Measurements from ENCODE around the gene PLCH2.
"Not testable (repeated sequence)": the region's sequence is repeated elsewhere in the genome, so short reads cannot be mapped to it uniquely, and the experiment has no call there.

PLCH2 gene

GRCh38 chr1:2446394-2446793, 29.7 kb upstream of the PLCH2 start:
- intact Hi-C loops (cut with micrococcal nuclease) = no loop called here
- H3K9me3 Mint-ChIP-seq = no peaks in the 10 kb centered on the region
- no peaks in the 10 kb centered on the region for H3K4me1 Mint-ChIP-seq (ENCODE audit: low read depth)
- no peaks in the 10 kb centered on the region for H3K36me3 Mint-ChIP-seq (ENCODE audit: low read depth)
- peaks cover 44% of the 10 kb centered on the region for H3K27me3 Mint-ChIP-seq
- H3K27ac Mint-ChIP-seq = no peak overlapping the region
- H3K4me3 Mint-ChIP-seq = no peak overlapping the region

- Mint-ChIP-seq H3K4me3 (no peak overlapping the region), H3K9me3 (no peaks in the 10 kb centered on the region), H3K4me1 (ENCODE audit: low read depth) (no peaks in the 10 kb centered on the region), H3K27me3 (peaks cover 44% of the 10 kb centered on the region), H3K36me3 (ENCODE audit: low read depth) (no peaks in the 10 kb centered on the region), H3K27ac (no peak overlapping the region)
- intact Hi-C loops (cut with micrococcal nuclease) = no loop called here
Observed at GRCh38 chr1:2446861-2447260, 29.2 kb upstream of the PLCH2 start.

GRCh38 chr1:2447276-2448097, 28.6 kb upstream of the PLCH2 start:
- no peaks in the 10 kb centered on the region for H3K36me3 Mint-ChIP-seq (ENCODE audit: low read depth)
- H3K4me1 Mint-ChIP-seq (ENCODE audit: low read depth) = no peaks in the 10 kb centered on the region
- no peaks in the 10 kb centered on the region for H3K9me3 Mint-ChIP-seq
- no peak overlapping the region for H3K4me3 Mint-ChIP-seq
- H3K27me3 Mint-ChIP-seq = peaks cover 39% of the 10 kb centered on the region
- intact Hi-C loops (cut with micrococcal nuclease) = no loop called here
- H3K27ac Mint-ChIP-seq = no peak overlapping the region

GRCh38 chr1:2448098-2448445, 28.0 kb upstream of the PLCH2 start:
- H3K27me3 Mint-ChIP-seq = peaks cover 33% of the 10 kb centered on the region
- intact Hi-C loops (cut with micrococcal nuclease) = no loop called here

GRCh38 chr1:2449636-2450454, 26.2 kb upstream of the PLCH2 start:
- peaks cover 20% of the 10 kb centered on the region for H3K27me3 Mint-ChIP-seq
- intact Hi-C loops (cut with micrococcal nuclease) = no loop called here
- no peak overlapping the region for H3K27ac Mint-ChIP-seq
- H3K4me3 Mint-ChIP-seq = no peak overlapping the region
- H3K4me1 Mint-ChIP-seq (ENCODE audit: low read depth) = no peaks in the 10 kb centered on the region
- no peaks in the 10 kb centered on the region for H3K9me3 Mint-ChIP-seq
- H3K36me3 Mint-ChIP-seq (ENCODE audit: low read depth) = no peaks in the 10 kb centered on the region

More at GRCh38 chr1:2448098-2448445, 28.0 kb upstream of the PLCH2 start:
- H3K9me3 Mint-ChIP-seq = no peaks in the 10 kb centered on the region
- H3K36me3 Mint-ChIP-seq (ENCODE audit: low read depth) = no peaks in the 10 kb centered on the region
- no peak overlapping the region for H3K27ac Mint-ChIP-seq
- H3K4me1 Mint-ChIP-seq (ENCODE audit: low read depth) = no peaks in the 10 kb centered on the region
- no peak overlapping the region for H3K4me3 Mint-ChIP-seq

- Mint-ChIP-seq H3K9me3 (no peaks in the 10 kb centered on the region), H3K27ac (no peak overlapping the region), H3K4me1 (ENCODE audit: low read depth) (no peaks in the 10 kb centered on the region), H3K36me3 (ENCODE audit: low read depth) (no peaks in the 10 kb centered on the region), H3K4me3 (no peak overlapping the region), H3K27me3 (peaks cover 13% of the 10 kb centered on the region)
- intact Hi-C loops (cut with micrococcal nuclease) = no loop called here
Observed at GRCh38 chr1:2451741-2452140, 24.3 kb upstream of the PLCH2 start.

GRCh38 chr1:2452201-2452931, 23.7 kb upstream of the PLCH2 start:
- Mint-ChIP-seq H3K9me3 (no peaks in the 10 kb centered on the region), H3K36me3 (ENCODE audit: low read depth) (no peaks in the 10 kb centered on the region)
- intact Hi-C loops (cut with micrococcal nuclease) = no loop called here

GRCh38 chr1:2452932-2453315, 23.2 kb upstream of the PLCH2 start:
- Mint-ChIP-seq H3K36me3 (ENCODE audit: low read depth) (no peaks in the 10 kb centered on the region), H3K9me3 (no peaks in the 10 kb centered on the region), H3K27ac (no peak overlapping the region), H3K27me3 (peaks cover 4% of the 10 kb centered on the region), H3K4me1 (ENCODE audit: low read depth) (no peaks in the 10 kb centered on the region), H3K4me3 (no peak overlapping the region)
- intact Hi-C loops (cut with micrococcal nuclease) = no loop called here

More at GRCh38 chr1:2452201-2452931, 23.7 kb upstream of the PLCH2 start:
- Mint-ChIP-seq H3K4me1 (ENCODE audit: low read depth) (no peaks in the 10 kb centered on the region), H3K27me3 (peaks cover 7% of the 10 kb centered on the region), H3K4me3 (no peak overlapping the region), H3K27ac (no peak overlapping the region)

- H3K4me3 Mint-ChIP-seq = no peak overlapping the region
- H3K27ac Mint-ChIP-seq = no peak overlapping the region
- H3K36me3 Mint-ChIP-seq (ENCODE audit: low read depth) = no peaks in the 10 kb centered on the region
- H3K27me3 Mint-ChIP-seq = peaks cover 1% of the 10 kb centered on the region
- no peaks in the 10 kb centered on the region for H3K4me1 Mint-ChIP-seq (ENCODE audit: low read depth)
- intact Hi-C loops (cut with micrococcal nuclease) = no loop called here
- H3K9me3 Mint-ChIP-seq = no peaks in the 10 kb centered on the region
Observed at GRCh38 chr1:2454227-2454626, 21.9 kb upstream of the PLCH2 start.

GRCh38 chr1:2455757-2456156, 20.3 kb upstream of the PLCH2 start:
- Mint-ChIP-seq H3K27me3 (peaks cover 1% of the 10 kb centered on the region), H3K36me3 (ENCODE audit: low read depth) (no peaks in the 10 kb centered on the region), H3K4me1 (ENCODE audit: low read depth) (no peaks in the 10 kb centered on the region), H3K9me3 (no peaks in the 10 kb centered on the region), H3K27ac (no peak overlapping the region), H3K4me3 (no peak overlapping the region)
- intact Hi-C loops (cut with micrococcal nuclease) = no loop called here

- no peaks in the 10 kb centered on the region for H3K9me3 Mint-ChIP-seq
- H3K4me3 Mint-ChIP-seq = no peak overlapping the region
- H3K4me1 Mint-ChIP-seq (ENCODE audit: low read depth) = no peaks in the 10 kb centered on the region
- no peaks in the 10 kb centered on the region for H3K27me3 Mint-ChIP-seq
- H3K27ac Mint-ChIP-seq = no peak overlapping the region
- intact Hi-C loops (cut with micrococcal nuclease) = no loop called here
- no peaks in the 10 kb centered on the region for H3K36me3 Mint-ChIP-seq (ENCODE audit: low read depth)
Observed at GRCh38 chr1:2457444-2457843, 18.6 kb upstream of the PLCH2 start.

GRCh38 chr1:2458687-2459086, 17.4 kb upstream of the PLCH2 start:
- Mint-ChIP-seq H3K27me3 (peaks cover 2% of the 10 kb centered on the region), H3K27ac (no peak overlapping the region), H3K36me3 (ENCODE audit: low read depth) (no peaks in the 10 kb centered on the region), H3K4me3 (no peak overlapping the region), H3K9me3 (no peaks in the 10 kb centered on the region), H3K4me1 (ENCODE audit: low read depth) (no peaks in the 10 kb centered on the region)
- intact Hi-C loops (cut with micrococcal nuclease) = no loop called here

GRCh38 chr1:2459102-2459753, 16.9 kb upstream of the PLCH2 start:
- H3K27ac Mint-ChIP-seq; H3K27me3 Mint-ChIP-seq; H3K4me1 Mint-ChIP-seq (ENCODE audit: low read depth); H3K36me3 Mint-ChIP-seq (ENCODE audit: low read depth); H3K4me3 Mint-ChIP-seq; H3K9me3 Mint-ChIP-seq; intact Hi-C loops (cut with micrococcal nuclease): not testable (repeated sequence)

GRCh38 chr1:2459757-2460156, 16.3 kb upstream of the PLCH2 start:
- intact Hi-C loops (cut with micrococcal nuclease) = no loop called here
- no peak overlapping the region for H3K27ac Mint-ChIP-seq
- H3K36me3 Mint-ChIP-seq (ENCODE audit: low read depth) = no peaks in the 10 kb centered on the region
- H3K4me1 Mint-ChIP-seq (ENCODE audit: low read depth) = no peaks in the 10 kb centered on the region
- peaks cover 2% of the 10 kb centered on the region for H3K27me3 Mint-ChIP-seq
- no peak overlapping the region for H3K4me3 Mint-ChIP-seq
- no peaks in the 10 kb centered on the region for H3K9me3 Mint-ChIP-seq

All from dendritic cell treated with granulocyte-macrophage colony-stimulating factor and Interleukin-4, amounts not matched to agents 40 ng/mL and 50 ng/mL, for 4 days (primary cell).